GM21390 (cell line): ENCODE measurements around the gene NANOS2.

Source experiments
- ATAC-seq: cut with Tn5 transposase; IDR thresholded peaks from one replicate; pipeline ENCODE4 v1.9.1; 2021; ENCODE audit not compliant: unreplicated experiment

NANOS2 gene

GRCh38 chr19:45929247-45929646 is 14.7 kb upstream of the NANOS2 start:
- no peak for ATAC-seq

GRCh38 chr19:45927565-45928261 is 13.1 kb upstream of the NANOS2 start:
- peak; percentile 49 for ATAC-seq

- ATAC-seq, result no peak
These were observed 10.4 kb upstream of the NANOS2 start for GRCh38 chr19:45924891-45925447.

- no peak for ATAC-seq
These were observed 7.7 kb upstream of the NANOS2 start for GRCh38 chr19:45922281-45922680.

- no peak for ATAC-seq
These were observed 5.9 kb upstream of the NANOS2 start for GRCh38 chr19:45920458-45920857.

GRCh38 chr19:45919678-45920077 is 5.1 kb upstream of the NANOS2 start:
- ATAC-seq, result no peak

GRCh38 chr19:45918721-45919120 is 4.1 kb upstream of the NANOS2 start:
- ATAC-seq, result no peak

GRCh38 chr19:45917421-45918091 is 3.0 kb upstream of the NANOS2 start:
- no peak for ATAC-seq

GRCh38 chr19:45911291-45911690 is 3.3 kb downstream of the NANOS2 start:
- no peak for ATAC-seq

GRCh38 chr19:45908956-45909355 is 5.6 kb downstream of the NANOS2 start:
- ATAC-seq, result no peak

GRCh38 chr19:45906221-45906620 is 8.4 kb downstream of the NANOS2 start:
- no peak for ATAC-seq

GRCh38 chr19:45905011-45905410 is 9.6 kb downstream of the NANOS2 start:
- ATAC-seq, result no peak

- peak; percentile 80 for ATAC-seq
These were observed 11.6 kb downstream of the NANOS2 start for GRCh38 chr19:45902651-45903625.

GRCh38 chr19:45901912-45902650 is 12.5 kb downstream of the NANOS2 start, which contains the start of gene MYPOP:
TSS of gene MYPOP (minus strand) at chr19:45902613. CDS start at chr19:45901773, 840 bp downstream.
- no peak for ATAC-seq

GRCh38 chr19:45901432-45901911 is 13.1 kb downstream of the NANOS2 start:
- ATAC-seq, result no peak

- ATAC-seq, result no peak
These were observed 13.7 kb downstream of the NANOS2 start for GRCh38 chr19:45900738-45901431.

- ATAC-seq, result no peak
These were observed 14.5 kb downstream of the NANOS2 start for GRCh38 chr19:45899919-45900589.

- ATAC-seq, result no peak
These were observed 15.3 kb downstream of the NANOS2 start for GRCh38 chr19:45899253-45899652.

GRCh38 chr19:45897261-45897812 is 17.2 kb downstream of the NANOS2 start:
- ATAC-seq, result no peak
